ENCODE measurements around the gene NMRK1. TPM values are rescaled to one million over a fixed set of nuclear protein-coding genes. Genes with fewer than 3 reads are reported as not detected.

NMRK1 gene
- total and polyA plus RNA-seq, 2 experiments from 2014 or later = 8.5 to 20.6 TPM

- H3K4me3 ChIP-seq = no peak overlapping the region
- TF ChIP-seq CTCF (IDR thresholded peaks at IDR 0.05; ENCODE audit: low read depth, low read length) = no peak
- no peaks in the 10 kb centered on the region for H3K27me3 ChIP-seq
- no peaks in the 10 kb centered on the region for H3K4me1 ChIP-seq (ENCODE audit: low read depth)
- no peak overlapping the region for H3K27ac ChIP-seq
- no peaks in the 10 kb centered on the region for H3K36me3 ChIP-seq
- DNase-seq (ENCODE audit: low read depth in 1 of 2, low spot score in 1 of 2) = no peak
- H3K9me3 ChIP-seq (ENCODE audit: low read depth) = no peaks in the 10 kb centered on the region
These were observed 40.4 kb downstream of the NMRK1 start for GRCh38 chr9:75047506-75047905.

- H3K4me3 ChIP-seq = no peak overlapping the region
- H3K27me3 ChIP-seq = no peaks in the 10 kb centered on the region
- no peak overlapping the region for H3K27ac ChIP-seq
- H3K9me3 ChIP-seq (ENCODE audit: low read depth) = no peaks in the 10 kb centered on the region
- DNase-seq (ENCODE audit: low read depth in 1 of 2, low spot score in 1 of 2) = no peak
- H3K4me1 ChIP-seq (ENCODE audit: low read depth) = no peaks in the 10 kb centered on the region
- TF ChIP-seq CTCF (IDR thresholded peaks at IDR 0.05; ENCODE audit: low read depth, low read length) = no peak
- no peaks in the 10 kb centered on the region for H3K36me3 ChIP-seq
These were observed 41.1 kb downstream of the NMRK1 start for GRCh38 chr9:75046725-75047345.

GRCh38 chr9:75041041-75041440, 46.9 kb downstream of the NMRK1 start:
- no peaks in the 10 kb centered on the region for H3K36me3 ChIP-seq
- no peak for DNase-seq (ENCODE audit: low read depth in 1 of 2, low spot score in 1 of 2)
- no peaks in the 10 kb centered on the region for H3K4me1 ChIP-seq (ENCODE audit: low read depth)
- no peaks in the 10 kb centered on the region for H3K9me3 ChIP-seq (ENCODE audit: low read depth)
- H3K27me3 ChIP-seq = no peaks in the 10 kb centered on the region
- no peak overlapping the region for H3K4me3 ChIP-seq
- TF ChIP-seq CTCF (IDR thresholded peaks at IDR 0.05; ENCODE audit: low read depth, low read length) = no peak
- no peak overlapping the region for H3K27ac ChIP-seq

- no peak for TF ChIP-seq CTCF (IDR thresholded peaks at IDR 0.05; ENCODE audit: low read depth, low read length)
- Histone ChIP-seq H3K4me1 (ENCODE audit: low read depth) (no peaks in the 10 kb centered on the region), H3K27me3 (no peaks in the 10 kb centered on the region), H3K27ac (no peak overlapping the region), H3K9me3 (ENCODE audit: low read depth) (no peaks in the 10 kb centered on the region), H3K4me3 (no peak overlapping the region), H3K36me3 (no peaks in the 10 kb centered on the region)
- DNase-seq (ENCODE audit: low read depth in 1 of 2, low spot score in 1 of 2) = no peak
These were observed 48.2 kb downstream of the NMRK1 start for GRCh38 chr9:75039801-75040200.

- DNase-seq (ENCODE audit: low read depth in 1 of 2, low spot score in 1 of 2) = peak in 1 of 2 donors; percentile 64
These were observed 48.9 kb downstream of the NMRK1 start for GRCh38 chr9:75039009-75039408.

More at GRCh38 chr9:75039009-75039408, 48.9 kb downstream of the NMRK1 start:
- Histone ChIP-seq H3K36me3 (no peaks in the 10 kb centered on the region), H3K4me1 (ENCODE audit: low read depth) (no peaks in the 10 kb centered on the region), H3K4me3 (no peak overlapping the region), H3K27ac (no peak overlapping the region), H3K9me3 (ENCODE audit: low read depth) (no peaks in the 10 kb centered on the region), H3K27me3 (no peaks in the 10 kb centered on the region)
- TF ChIP-seq CTCF (IDR thresholded peaks at IDR 0.05; ENCODE audit: low read depth, low read length) = no peak
